ENCODE results near the gene SALL4.

- TF ChIP-seq, protein P1, sequence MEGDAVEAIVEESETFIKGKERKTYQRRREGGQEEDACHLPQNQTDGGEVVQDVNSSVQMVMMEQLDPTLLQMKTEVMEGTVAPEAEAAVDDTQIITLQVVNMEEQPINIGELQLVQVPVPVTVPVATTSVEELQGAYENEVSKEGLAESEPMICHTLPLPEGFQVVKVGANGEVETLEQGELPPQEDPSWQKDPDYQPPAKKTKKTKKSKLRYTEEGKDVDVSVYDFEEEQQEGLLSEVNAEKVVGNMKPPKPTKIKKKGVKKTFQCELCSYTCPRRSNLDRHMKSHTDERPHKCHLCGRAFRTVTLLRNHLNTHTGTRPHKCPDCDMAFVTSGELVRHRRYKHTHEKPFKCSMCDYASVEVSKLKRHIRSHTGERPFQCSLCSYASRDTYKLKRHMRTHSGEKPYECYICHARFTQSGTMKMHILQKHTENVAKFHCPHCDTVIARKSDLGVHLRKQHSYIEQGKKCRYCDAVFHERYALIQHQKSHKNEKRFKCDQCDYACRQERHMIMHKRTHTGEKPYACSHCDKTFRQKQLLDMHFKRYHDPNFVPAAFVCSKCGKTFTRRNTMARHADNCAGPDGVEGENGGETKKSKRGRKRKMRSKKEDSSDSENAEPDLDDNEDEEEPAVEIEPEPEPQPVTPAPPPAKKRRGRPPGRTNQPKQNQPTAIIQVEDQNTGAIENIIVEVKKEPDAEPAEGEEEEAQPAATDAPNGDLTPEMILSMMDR (IDR thresholded peaks at IDR 0.05): no peak
- TF ChIP-seq POLR2A (IDR thresholded peaks at IDR 0.05): no peak
Observed at GRCh38 chr20:51752343-51752951, 49.9 kb downstream of the SALL4 start.

Measured in prostate gland (tissue), 2 donors.